HuH-7 (cell line): Measurements from ENCODE around the gene FHOD1.

Experiments used
- DNase-seq: peaks from one replicate; pipeline ENCODE4 v3.0.0; 2011; ENCODE audit warnings: low spot score

The FHOD1 gene

GRCh38 chr16:67247192-67248072, at the start of gene FHOD1:
FHOD1 (minus strand) TSS chr16:67247481; CDS start chr16:67247410, 71 bp downstream.
- DNase-seq: peak; percentile 93

GRCh38 chr16:67296420-67296819, 49.1 kb upstream of the FHOD1 start:
- DNase-seq: no peak

GRCh38 chr16:67294938-67295361, 47.7 kb upstream of the FHOD1 start:
- DNase-seq: no peak

GRCh38 chr16:67294171-67294757, 47.0 kb upstream of the FHOD1 start:
- DNase-seq: no peak

GRCh38 chr16:67291461-67291860, 44.2 kb upstream of the FHOD1 start:
- DNase-seq: no peak

GRCh38 chr16:67287960-67288359, 40.7 kb upstream of the FHOD1 start:
- DNase-seq: no peak

GRCh38 chr16:67286441-67287235, 39.4 kb upstream of the FHOD1 start:
- no peak for DNase-seq

- DNase-seq: peak; percentile 84
Observed at GRCh38 chr16:67284699-67285646, 37.7 kb upstream of the FHOD1 start.

GRCh38 chr16:67283826-67284555, 36.7 kb upstream of the FHOD1 start:
- DNase-seq: no peak

- no peak for DNase-seq
Observed at GRCh38 chr16:67283039-67283825, 36.0 kb upstream of the FHOD1 start.

GRCh38 chr16:67282447-67282805, 35.1 kb upstream of the FHOD1 start:
- DNase-seq: no peak

GRCh38 chr16:67281536-67282446, 34.5 kb upstream of the FHOD1 start:
- no peak for DNase-seq

GRCh38 chr16:67280090-67281015, 33.1 kb upstream of the FHOD1 start:
- no peak for DNase-seq

GRCh38 chr16:67279296-67280089, 32.2 kb upstream of the FHOD1 start, which contains the start of gene PLEKHG4:
PLEKHG4 (plus strand) TSS chr16:67279532; CDS start chr16:67280045, 513 bp downstream.
- peak; percentile 93 for DNase-seq

- peak; percentile 77 for DNase-seq
Observed at GRCh38 chr16:67278773-67279295, 31.6 kb upstream of the FHOD1 start.

- DNase-seq: no peak
Observed at GRCh38 chr16:67277999-67278772, 30.9 kb upstream of the FHOD1 start.
